ENCODE results near the gene AKAP6.
"Not testable (repeated sequence)": the region's sequence is repeated elsewhere in the genome, so short reads cannot be mapped to it uniquely, and the experiment has no call there.

The AKAP6 gene

DNA sequence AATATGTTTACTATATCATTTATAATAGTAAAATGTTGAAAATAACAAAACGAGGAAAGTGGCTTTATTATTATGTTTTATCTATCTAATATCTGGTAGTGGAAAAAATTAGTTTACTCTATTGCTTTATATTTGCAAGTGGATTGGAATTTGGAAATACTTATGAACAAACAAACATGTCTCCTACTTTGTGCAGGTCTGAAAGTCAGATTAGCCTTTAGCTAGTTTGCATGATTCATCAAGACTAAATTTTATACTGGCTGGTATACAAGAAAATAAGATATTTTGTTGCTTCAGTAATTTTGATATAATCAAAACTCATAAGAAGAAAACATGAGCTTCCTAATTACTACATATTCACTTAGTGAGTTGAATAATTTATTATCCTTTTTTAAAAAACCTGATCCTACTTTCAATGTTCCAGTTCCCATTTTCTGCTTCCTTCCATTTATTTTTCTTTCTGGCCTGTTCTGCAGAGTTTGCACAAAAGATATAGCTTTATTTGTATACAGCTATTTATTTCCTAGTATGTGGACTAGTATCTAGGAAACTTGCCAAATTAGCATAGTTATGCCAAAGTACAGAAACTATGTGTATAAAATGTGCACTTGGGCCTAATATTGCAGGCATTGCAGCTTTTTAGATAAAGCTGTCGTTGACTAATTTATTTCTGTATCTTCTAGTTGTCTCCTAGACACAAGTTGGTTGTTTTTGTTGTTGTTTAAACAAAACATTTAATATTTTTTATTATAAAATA is 122.0 kb downstream of the AKAP6 start:
- no peak for DNase-seq

DNA sequence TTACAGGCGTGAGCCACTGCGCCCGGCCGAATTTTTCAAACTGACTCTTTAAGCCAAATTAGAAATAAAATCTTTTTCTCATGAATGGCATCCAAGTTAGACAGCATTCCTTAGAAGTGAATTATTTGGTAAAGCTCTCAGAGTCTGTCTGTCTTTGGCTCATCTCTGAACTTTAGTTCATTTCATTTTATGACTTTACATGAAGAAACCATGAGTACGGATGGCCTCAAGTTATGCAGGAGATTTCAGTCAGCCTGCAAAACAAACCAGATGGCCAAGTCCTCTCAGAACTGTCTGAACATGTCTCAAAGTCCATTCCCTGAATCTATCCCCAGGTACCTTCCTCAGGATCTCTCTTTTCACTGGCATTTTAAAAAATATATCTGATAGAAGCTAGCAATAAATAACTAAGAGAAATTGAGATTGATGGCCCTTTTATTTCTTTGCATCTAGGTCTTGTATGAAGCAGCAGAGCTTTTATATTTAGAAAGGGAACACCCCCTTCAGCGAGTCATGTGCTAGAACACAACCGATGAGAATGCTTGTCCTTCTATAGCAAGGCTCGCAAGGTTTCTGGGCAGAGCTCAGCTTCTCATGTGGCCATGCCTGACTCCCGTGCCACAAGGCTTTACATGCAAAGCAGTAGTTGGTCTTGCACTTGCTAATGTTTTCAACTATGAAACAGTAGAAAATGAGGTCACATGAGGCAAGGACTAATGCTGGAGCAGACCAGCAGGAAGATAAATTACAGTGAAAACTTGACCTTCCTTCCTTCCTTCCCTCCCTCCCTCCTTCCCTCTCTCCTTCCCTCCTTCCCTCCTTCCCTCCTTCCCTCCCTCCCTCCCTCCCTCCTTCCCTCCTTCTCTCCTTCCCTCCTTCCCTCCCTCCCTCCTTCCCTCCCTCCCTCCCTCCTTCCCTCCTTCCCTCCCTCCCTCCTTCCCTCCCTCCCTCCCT is 125.0 kb downstream of the AKAP6 start:
- DNase-seq, result no peak

DNA sequence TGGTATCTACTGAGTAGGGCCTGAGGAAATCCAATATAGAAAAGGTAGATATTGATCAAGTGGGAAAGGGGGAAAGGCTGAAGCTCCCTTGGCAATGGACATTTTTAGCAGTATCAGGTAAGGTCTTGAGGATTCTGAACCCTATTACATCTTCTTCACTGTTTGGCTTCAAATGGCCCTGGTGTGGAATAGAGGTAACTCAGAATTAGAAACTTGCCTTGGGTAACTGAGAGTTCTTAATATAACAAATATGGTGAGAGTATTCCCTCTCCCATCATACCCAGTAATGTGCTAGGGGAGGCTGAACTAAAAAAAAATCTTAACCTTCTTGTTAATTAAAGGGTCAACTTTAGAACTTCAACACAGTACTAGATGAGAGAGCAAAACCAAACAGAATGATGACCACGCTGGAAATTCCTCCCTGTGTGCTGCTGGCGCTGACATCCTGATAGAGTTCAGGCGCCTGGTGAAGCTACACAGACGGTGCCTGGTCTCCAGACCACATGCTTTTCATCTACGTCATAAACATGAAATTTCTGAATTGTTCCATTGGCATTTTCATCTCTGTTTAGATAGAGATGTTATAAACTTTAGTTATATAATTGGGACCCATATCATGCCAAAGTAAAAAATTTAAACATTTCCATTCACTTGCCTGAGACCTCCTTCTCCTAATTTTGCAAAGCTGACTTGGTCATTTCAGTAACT is 128.3 kb downstream of the AKAP6 start:
- no peak for DNase-seq

DNA sequence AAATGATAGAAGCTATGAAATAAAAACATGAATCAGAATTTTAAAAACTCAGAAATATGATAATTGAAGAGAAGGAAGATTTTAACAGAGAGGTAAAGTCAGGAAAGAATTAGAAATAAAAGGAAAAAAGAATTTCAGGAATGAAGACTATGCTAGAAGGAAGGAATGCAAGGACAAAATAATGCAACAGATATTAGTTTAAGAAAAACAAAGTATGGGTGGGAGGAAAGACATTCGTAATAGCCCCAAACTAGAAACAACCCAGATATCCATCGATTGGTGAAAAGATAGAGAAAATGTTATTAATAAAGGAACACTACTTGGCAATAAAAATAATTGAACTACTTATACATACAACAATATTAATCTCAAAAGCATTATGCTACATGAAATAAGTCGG is 129.6 kb downstream of the AKAP6 start:
- DNase-seq, result no peak

DNA sequence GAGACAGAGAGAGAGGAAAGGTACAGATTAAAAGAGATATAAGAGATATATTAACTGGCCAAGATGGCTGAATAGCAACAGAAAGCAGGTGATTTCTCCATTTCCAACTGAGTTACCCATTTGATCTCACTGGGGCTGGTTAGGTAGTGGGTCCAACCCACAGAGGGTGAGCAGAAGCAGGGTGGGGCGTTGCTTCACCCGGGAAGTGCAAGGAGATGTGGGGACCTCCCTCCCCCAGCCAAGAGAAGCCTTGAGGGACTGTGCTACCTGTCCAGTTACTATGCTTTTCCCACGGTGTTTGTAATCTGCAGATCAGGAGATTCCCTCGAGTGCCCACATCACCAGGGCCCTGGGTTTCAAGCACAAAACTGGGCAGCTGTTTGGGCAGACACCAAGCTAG is 131.2 kb downstream of the AKAP6 start:
- DNase-seq, result no peak

GRCh38 chr14:32462553-32462952 is 133.5 kb downstream of the AKAP6 start:
- DNase-seq, result not testable (repeated sequence)

- DNase-seq, result no peak
Measured at GRCh38 chr14:32468955-32469354, 139.9 kb downstream of the AKAP6 start.

GRCh38 chr14:32469388-32470160 is 140.5 kb downstream of the AKAP6 start:
- no peak for DNase-seq

GRCh38 chr14:32470161-32470715 is 141.1 kb downstream of the AKAP6 start:
- DNase-seq, result no peak

- DNase-seq, result no peak
Measured at GRCh38 chr14:32471181-32471580, 142.1 kb downstream of the AKAP6 start.

- no peak for DNase-seq
Measured at GRCh38 chr14:32472076-32472475, 143.0 kb downstream of the AKAP6 start.

DNA sequence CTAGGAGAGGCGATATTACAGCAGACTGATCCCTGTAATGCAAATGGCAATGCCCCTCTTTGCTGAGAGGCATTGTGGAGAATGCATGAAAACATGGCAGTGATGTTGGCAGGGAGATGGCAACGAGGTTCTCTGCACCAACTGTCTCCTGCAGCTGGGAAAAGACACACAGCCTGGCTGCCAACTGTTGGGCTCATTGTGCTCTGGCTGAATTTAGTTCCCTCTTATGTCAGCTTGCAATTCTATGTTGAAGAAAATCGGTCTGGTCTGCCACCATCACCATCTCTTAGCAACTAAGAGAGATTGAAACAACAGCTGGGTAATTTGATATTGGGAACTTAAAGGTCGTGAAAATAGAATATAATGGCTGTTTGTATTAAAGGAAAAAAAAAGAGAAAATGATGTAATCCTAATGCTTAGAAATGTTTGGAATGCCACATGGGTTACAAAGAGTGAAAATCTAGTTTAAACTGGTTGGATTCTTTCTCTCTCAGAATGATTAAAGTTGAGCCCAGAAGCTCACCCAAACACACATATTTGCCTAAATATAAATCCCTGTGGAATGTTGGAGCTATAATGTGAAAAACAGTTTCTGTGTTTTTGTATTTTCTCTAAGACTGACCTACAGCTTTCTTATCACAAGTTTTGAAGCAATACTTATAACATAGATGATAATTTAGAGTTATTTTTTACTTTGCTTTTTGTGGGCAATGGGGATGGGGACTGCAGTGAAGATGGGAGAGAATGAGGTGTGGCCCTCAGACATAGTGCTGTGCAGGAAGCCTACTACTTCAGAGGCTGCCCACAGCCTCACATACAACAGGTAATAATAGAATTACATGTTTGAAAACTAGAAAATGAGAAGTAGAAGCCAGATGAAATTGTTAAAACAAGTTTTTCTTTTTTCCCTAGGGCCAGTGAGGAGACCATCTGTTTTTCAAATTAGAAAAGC is 143.7 kb downstream of the AKAP6 start:
- DNase-seq, result no peak

GRCh38 chr14:32473464-32473855 is 144.4 kb downstream of the AKAP6 start:
- DNase-seq, result no peak

DNA sequence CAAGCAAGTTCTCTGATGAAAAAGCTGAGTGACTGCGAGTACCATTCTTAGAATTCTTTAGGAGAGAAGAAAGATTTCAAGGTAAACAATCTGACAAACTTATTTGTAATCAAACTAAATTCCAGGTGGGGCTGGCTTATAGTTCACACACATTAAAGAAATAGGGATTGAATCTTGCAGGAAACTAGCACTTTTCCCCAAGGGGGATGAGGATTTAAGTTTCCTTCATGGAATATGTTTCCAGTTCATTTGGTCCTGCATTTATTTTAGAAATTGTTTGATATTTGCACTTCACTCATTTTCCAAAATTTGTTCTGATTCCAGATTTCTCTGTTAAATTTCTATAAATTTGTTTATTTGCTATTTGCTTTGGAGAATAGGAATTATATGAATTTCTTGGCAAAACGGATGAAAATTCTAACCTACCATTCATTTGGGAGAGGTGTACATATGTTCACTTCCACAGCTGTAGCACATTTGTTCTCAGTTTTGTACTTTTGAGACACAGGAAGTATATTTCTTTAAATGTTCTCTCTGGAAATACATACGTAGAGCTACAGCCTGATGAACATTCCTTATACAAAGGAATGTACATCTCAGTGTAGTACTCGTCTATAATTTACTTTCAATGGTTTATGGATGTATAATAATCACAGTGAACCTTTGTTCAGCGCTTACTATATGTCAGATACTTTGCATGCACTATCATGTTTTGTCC is 145.5 kb downstream of the AKAP6 start:
- DNase-seq, result no peak

DNA sequence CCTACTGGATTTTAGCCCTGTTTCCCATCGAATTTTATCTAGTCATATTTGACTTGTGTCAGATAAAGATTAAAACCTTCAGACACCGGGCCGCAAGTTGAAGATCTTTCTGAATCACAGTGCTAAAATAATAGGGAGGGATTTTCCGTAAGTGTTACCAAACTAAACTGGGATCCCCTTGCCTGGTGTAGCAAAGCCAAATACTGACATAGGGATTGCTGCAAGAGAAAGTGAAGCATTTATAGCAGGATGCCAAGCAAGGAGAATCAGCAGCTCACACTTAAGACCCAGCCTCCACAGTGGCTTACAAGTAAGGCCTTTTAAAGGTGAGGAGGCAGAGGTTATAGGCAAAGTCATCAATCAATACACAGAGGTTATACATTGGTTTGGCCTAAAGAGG is 147.4 kb downstream of the AKAP6 start:
- no peak for DNase-seq

DNA sequence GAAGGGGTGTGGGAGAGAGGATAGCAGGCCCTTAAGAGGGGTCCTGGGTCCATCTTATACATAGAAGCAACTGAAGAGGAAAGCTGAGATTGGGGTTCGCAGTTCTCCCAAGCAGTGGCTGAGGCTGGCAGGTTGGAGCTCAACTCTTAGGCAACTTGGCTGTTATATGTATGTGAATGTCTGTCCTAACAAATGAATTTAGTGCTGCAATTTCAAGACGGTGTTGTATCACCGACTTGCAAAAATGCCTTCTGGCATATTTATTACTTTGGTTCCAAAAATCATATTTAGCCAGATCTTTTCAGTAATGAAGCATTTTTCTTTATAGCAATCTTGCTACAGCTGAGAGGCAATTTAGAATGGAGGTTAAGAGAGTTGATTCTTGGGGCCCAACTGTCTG is 148.3 kb downstream of the AKAP6 start:
- DNase-seq, result no peak

DNA sequence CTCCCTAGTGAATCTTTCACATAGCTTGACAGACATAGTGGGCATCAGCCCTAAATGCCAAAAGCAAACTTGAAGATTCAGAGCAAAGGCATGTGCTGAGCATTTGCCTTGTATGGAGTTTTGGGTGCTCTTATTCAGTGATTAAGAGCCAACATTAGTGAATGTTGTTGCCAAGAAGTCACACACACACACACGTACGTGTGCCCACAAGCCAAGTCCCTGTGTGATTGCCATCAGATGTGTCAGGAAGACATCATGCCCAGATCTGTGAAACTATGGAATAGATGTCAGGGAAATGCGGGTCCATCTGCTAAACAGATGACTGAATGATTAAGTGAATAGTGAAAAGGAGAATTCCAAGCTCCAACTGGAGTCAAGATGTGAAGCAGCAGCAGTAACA is 149.0 kb downstream of the AKAP6 start:
- DNase-seq, result no peak

DNA sequence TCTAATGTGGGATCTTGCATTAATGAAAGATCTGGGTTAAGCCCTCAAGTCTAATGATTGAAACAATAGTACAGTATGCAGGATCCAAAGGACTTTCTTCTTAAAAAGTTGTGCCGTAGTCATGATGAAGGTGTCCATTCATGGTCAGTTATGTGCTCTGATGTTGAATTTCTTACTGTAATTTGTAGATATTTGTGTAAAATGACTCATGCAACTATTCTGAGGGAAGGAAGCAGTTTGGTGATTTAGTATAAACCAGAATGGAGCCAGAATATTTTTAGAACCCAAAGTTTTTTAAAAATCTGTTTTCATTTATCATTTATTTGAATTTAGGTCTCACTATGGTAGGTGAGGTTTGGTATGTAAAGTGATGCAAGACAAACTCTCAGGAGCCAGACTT is 151.2 kb downstream of the AKAP6 start:
- no peak for DNase-seq

- DNase-seq, result no peak
Measured at GRCh38 chr14:32481707-32482106, 152.6 kb downstream of the AKAP6 start.

- DNase-seq, result no peak
Measured at GRCh38 chr14:32491416-32492016, 162.4 kb downstream of the AKAP6 start.
